IPS-NIHi7 (cell line): Measurements from ENCODE around the gene HOXB3.

Experiments
- DNase-seq: peaks from one replicate; pipeline ENCODE4 v3.0.0; 2012; ENCODE audit warnings: mixed read lengths; ENCODE audit errors: extremely low spot score

Gene HOXB3

GRCh38 chr17:48597778-48598631 is 8.0 kb upstream of the HOXB3 start:
- DNase-seq, result no peak

GRCh38 chr17:48597528-48597777 is 7.4 kb upstream of the HOXB3 start:
- DNase-seq, result no peak

GRCh38 chr17:48596735-48597527 is 6.9 kb upstream of the HOXB3 start:
- no peak for DNase-seq

GRCh38 chr17:48596000-48596734 is 6.1 kb upstream of the HOXB3 start:
- DNase-seq, result no peak

- no peak for DNase-seq
These were observed 5.4 kb upstream of the HOXB3 start for GRCh38 chr17:48595278-48595999.

- no peak for DNase-seq
These were observed 4.7 kb upstream of the HOXB3 start for GRCh38 chr17:48594538-48595277.

- peak; percentile 84 for DNase-seq
These were observed 3.9 kb upstream of the HOXB3 start for GRCh38 chr17:48593840-48594537.

- DNase-seq, result no peak
These were observed 3.2 kb upstream of the HOXB3 start, which contains the start of gene HOXB5 for GRCh38 chr17:48593126-48593829. HOXB5 (minus strand) TSS chr17:48593779; CDS start chr17:48593682, 97 bp downstream.

- no peak for DNase-seq
These were observed 2.5 kb upstream of the HOXB3 start for GRCh38 chr17:48592577-48592976.

GRCh38 chr17:48592057-48592514 is 2.0 kb upstream of the HOXB3 start:
- DNase-seq, result no peak

GRCh38 chr17:48591255-48592056 is 1.4 kb upstream of the HOXB3 start:
- DNase-seq, result no peak

- DNase-seq, result no peak
These were observed 643 bp upstream of the HOXB3 start for GRCh38 chr17:48590607-48591161.

- DNase-seq, result no peak
These were observed 796 bp downstream of the HOXB3 start for GRCh38 chr17:48589060-48589830.

- no peak for DNase-seq
These were observed 1.5 kb downstream of the HOXB3 start for GRCh38 chr17:48588528-48588927.

GRCh38 chr17:48588074-48588415 is 2.0 kb downstream of the HOXB3 start:
- DNase-seq, result no peak

GRCh38 chr17:48587276-48588073 is 2.6 kb downstream of the HOXB3 start:
- DNase-seq, result no peak
